Measurements from ENCODE around the gene PYGO2.

PYGO2 gene

GRCh38 chr1:154960446-154961136 lies 991 bp downstream of the PYGO2 start:
- DNase-seq, result no peak

- DNase-seq, result no peak
Observed at GRCh38 chr1:154959426-154959780, 2.2 kb downstream of the PYGO2 start.

GRCh38 chr1:154958681-154959425 lies 2.7 kb downstream of the PYGO2 start:
- no peak for DNase-seq

GRCh38 chr1:154958036-154958435 lies 3.5 kb downstream of the PYGO2 start:
- no peak for DNase-seq

- DNase-seq, result no peak
Observed at GRCh38 chr1:154957091-154957657, 4.4 kb downstream of the PYGO2 start.

- DNase-seq, result peak in 1 of 2 experiments; percentile 14
Observed at GRCh38 chr1:154956544-154956941, 5.0 kb downstream of the PYGO2 start.

GRCh38 chr1:154955718-154956543 lies 5.7 kb downstream of the PYGO2 start, which contains the start of gene PBXIP1:
TSS of gene PBXIP1 (minus strand) at chr1:154956099. CDS start at chr1:154953721, 2,378 bp downstream.
- peak; percentile 96 to 98 for DNase-seq

GRCh38 chr1:154955039-154955717 lies 6.4 kb downstream of the PYGO2 start:
- peak; percentile 92 for DNase-seq

GRCh38 chr1:154954541-154954940 lies 7.0 kb downstream of the PYGO2 start:
- no peak for DNase-seq

- DNase-seq, result no peak
Observed at GRCh38 chr1:154953611-154954038, 8.0 kb downstream of the PYGO2 start.

GRCh38 chr1:154952664-154953063 lies 8.9 kb downstream of the PYGO2 start:
- no peak for DNase-seq

- DNase-seq, result no peak
Observed at GRCh38 chr1:154951901-154952657, 9.5 kb downstream of the PYGO2 start.

- DNase-seq, result no peak
Observed at GRCh38 chr1:154948079-154948478, 13.5 kb downstream of the PYGO2 start.

GRCh38 chr1:154945962-154946850 lies 15.4 kb downstream of the PYGO2 start:
- DNase-seq, result no peak

GRCh38 chr1:154945160-154945961 lies 16.2 kb downstream of the PYGO2 start:
- no peak for DNase-seq

- DNase-seq, result no peak
Observed at GRCh38 chr1:154944401-154945159, 17.0 kb downstream of the PYGO2 start.

- DNase-seq, result peak; percentile 51 to 56
Observed at GRCh38 chr1:154943649-154944400, 17.8 kb downstream of the PYGO2 start.

GRCh38 chr1:154941333-154942013 lies 20.1 kb downstream of the PYGO2 start:
- DNase-seq, result no peak

Data from SHP77 (cell line).